ENCODE data around the gene KSR2. TPM values are rescaled to one million over a fixed set of nuclear protein-coding genes. Genes with fewer than 3 reads are reported as not detected.
A peak's percentile ranks its signal among the peaks of the same experiment; 100 is the strongest.

The KSR2 gene
- total and polyA plus RNA-seq, 2 of the 13 experiments (the other 11 are each of a cell fraction or from before 2014, with no cell fraction given), result 0.02 TPM; not detected in 1

DNA sequence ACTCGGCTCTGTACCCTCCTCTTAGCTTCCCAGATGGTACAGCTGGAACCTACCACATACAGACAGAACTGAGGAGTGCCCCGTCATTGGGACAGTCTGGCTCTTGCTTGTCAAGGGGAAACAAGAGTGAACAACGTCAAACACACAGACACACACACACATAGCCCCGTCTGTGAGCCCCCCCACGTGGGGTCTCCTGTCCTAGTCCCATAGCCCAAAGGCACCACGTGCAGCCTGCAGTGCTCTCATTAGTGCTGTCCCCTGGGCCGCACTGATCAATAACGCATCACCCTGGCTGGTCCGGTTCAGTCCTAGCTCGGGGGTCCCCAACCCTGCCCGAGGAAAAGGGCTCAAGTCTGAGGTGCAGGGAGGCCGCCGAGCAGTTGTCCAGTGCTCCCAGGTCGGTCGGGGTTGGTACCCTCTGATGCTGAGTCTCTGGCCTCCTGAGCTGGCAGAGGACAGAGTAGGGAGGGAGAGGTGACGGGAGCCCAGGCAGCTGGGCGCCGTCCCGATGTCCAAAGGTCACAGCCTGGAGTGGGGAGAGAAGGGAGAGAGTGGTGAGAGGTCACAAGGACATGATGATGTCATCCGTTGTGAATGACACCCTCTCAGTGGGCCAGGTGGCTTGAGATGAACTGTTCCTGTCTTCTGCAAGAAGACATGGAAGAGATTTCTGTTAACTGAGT lies 502.0 kb downstream of the KSR2 start (continued):
- TF ChIP-seq ARID5B (CRISPR knock-in tag; IDR thresholded peaks at IDR 0.05) (peak; percentile 30; the same call in 1 of the 2 replicates), NR2F6 (IDR thresholded peaks at IDR 0.05) (peak; percentile 63), NR2F6 (CRISPR knock-in tag; IDR thresholded peaks at IDR 0.05) (peak; percentile 81), RXRA (CRISPR knock-in tag; IDR thresholded peaks at IDR 0.05) (peak; percentile 62; the same call in 1 of the 2 replicates), HHEX (CRISPR knock-in tag; IDR thresholded peaks at IDR 0.05) (no peak), JARID2 (CRISPR knock-in tag; IDR thresholded peaks at IDR 0.05; ENCODE audit: insufficient replicate concordance) (no peak), ZNF577 (CRISPR knock-in tag; IDR thresholded peaks at IDR 0.05; ENCODE audit: borderline replicate concordance, low read depth) (no peak), ZNF574 (CRISPR knock-in tag; IDR thresholded peaks at IDR 0.05) (no peak), SALL1 (CRISPR knock-in tag; IDR thresholded peaks at IDR 0.05) (peak; percentile 26; the same call in 1 of the 2 replicates), MEIS1 (CRISPR knock-in tag; IDR thresholded peaks at IDR 0.05; ENCODE audit: borderline replicate concordance) (0 out of 2 replicates have a peak, but pooled peaks have one; percentile 18), HNF4G (IDR thresholded peaks at IDR 0.05; ENCODE audit: borderline replicate concordance, low read depth, low read length) (peak; percentile 70), HNF4G (CRISPR knock-in tag; IDR thresholded peaks at IDR 0.05; ENCODE audit: borderline replicate concordance, low read depth) (peak; percentile 83; the same call in 1 of the 2 replicates), GABPB1 (CRISPR knock-in tag; IDR thresholded peaks at IDR 0.05) (peak; percentile 21; the same call in 1 of the 2 replicates), ZEB1 (IDR thresholded peaks at IDR 0.05; ENCODE audit: insufficient replicate concordance, low read depth) (no peak), NFE2L2 (IDR thresholded peaks at IDR 0.05; ENCODE audit: low read length) (no peak), DPF2 (CRISPR knock-in tag; IDR thresholded peaks at IDR 0.05; ENCODE audit: borderline replicate concordance, low read depth) (no peak), THRA (CRISPR knock-in tag; IDR thresholded peaks at IDR 0.05; ENCODE audit: borderline replicate concordance) (peak; percentile 59; the same call in 1 of the 2 replicates), ZSCAN25 (CRISPR knock-in tag; IDR thresholded peaks at IDR 0.05) (peak; percentile 75)
- TF ChIP-seq, protein P1, sequence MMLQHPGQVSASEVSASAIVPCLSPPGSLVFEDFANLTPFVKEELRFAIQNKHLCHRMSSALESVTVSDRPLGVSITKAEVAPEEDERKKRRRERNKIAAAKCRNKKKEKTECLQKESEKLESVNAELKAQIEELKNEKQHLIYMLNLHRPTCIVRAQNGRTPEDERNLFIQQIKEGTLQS (CRISPR knock-in tag; IDR thresholded peaks at IDR 0.05), result peak; percentile 91
- TF ChIP-seq, protein P2, sequence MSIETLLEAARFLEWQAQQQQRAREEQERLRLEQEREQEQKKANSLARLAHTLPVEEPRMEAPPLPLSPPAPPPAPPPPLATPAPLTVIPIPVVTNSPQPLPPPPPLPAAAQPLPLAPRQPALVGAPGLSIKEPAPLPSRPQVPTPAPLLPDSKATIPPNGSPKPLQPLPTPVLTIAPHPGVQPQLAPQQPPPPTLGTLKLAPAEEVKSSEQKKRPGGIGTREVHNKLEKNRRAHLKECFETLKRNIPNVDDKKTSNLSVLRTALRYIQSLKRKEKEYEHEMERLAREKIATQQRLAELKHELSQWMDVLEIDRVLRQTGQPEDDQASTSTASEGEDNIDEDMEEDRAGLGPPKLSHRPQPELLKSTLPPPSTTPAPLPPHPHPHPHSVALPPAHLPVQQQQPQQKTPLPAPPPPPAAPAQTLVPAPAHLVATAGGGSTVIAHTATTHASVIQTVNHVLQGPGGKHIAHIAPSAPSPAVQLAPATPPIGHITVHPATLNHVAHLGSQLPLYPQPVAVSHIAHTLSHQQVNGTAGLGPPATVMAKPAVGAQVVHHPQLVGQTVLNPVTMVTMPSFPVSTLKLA (IDR thresholded peaks at IDR 0.05), result peak; percentile 90

Measured in HepG2 (cell line).